Right lobe of liver (tissue), 4 donors: ENCODE measurements around the gene PSMG4.

ENCODE experiments used
- CTCF ChIP-seq, 4 donors: fragments of 200-600 bp in 3 of 4; fragments of 450-650 bp in 1 of 4; IDR thresholded peaks; one replicate each; pipeline versions ENCODE4 v1.5.1 to v1.8.0; 2016 to 2022; ENCODE audit warnings: antibody characterized with exemption in 4 of 4, mild to moderate bottlenecking in 2 of 4
- POLR2A ChIP-seq: fragments of 450-650 bp; IDR thresholded peaks from one replicate; pipeline ENCODE4 v1.6.1; 2017; ENCODE audit warnings: antibody characterized with exemption, mild to moderate bottlenecking
- donor health status: DM: no; HTN: no; CAD: no.
- donor health status: DM: no; HTN: no; CAD: no.
- donor health status: DM: no; HTN: yes; CAD: no.

GRCh38 chr6:3285732-3286131 is 27.0 kb downstream of the PSMG4 start:
- no peak for TF ChIP-seq CTCF (IDR thresholded peaks at IDR 0.05)
- no peak for TF ChIP-seq POLR2A
